ENCODE data around the gene TUBGCP2.

DNA sequence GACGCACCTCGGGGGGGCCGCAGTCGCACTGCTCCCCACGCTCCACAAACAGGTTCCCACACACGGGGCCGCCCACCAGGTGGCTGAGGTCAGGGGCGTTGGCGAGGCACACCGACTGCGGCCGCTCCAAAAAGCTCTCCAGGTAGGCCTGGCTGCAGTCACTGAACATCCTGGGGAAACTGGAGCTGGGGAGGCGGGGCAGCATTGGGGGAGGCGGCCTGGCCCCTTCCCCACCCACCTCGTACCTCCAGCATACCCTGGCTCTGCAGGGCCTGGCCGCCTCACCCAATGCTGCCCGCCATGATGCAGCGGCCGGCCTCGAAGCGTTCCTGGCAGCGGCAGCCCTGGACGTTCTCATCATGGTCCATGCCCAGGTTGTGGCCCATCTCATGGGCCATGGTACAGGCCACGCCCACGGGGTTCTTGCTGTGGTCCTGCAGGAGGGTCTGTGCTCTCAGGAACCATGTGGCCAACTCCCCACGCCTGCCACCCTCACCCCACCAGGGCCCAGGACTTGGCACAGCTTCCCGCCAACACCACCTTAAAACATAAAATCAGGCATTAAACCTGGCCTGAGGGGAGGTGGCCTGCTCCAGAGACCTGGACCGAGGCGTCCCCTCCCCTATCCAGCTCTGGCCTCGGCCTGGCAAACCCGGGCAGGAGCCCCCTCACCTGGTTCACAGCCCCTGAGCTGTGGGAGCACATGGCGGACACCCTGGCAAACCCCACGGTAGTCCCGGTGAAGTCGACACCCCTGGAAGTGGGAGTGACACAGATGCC lies 37.0 kb downstream of the TUBGCP2 start:
- TF ChIP-seq, protein P1, sequence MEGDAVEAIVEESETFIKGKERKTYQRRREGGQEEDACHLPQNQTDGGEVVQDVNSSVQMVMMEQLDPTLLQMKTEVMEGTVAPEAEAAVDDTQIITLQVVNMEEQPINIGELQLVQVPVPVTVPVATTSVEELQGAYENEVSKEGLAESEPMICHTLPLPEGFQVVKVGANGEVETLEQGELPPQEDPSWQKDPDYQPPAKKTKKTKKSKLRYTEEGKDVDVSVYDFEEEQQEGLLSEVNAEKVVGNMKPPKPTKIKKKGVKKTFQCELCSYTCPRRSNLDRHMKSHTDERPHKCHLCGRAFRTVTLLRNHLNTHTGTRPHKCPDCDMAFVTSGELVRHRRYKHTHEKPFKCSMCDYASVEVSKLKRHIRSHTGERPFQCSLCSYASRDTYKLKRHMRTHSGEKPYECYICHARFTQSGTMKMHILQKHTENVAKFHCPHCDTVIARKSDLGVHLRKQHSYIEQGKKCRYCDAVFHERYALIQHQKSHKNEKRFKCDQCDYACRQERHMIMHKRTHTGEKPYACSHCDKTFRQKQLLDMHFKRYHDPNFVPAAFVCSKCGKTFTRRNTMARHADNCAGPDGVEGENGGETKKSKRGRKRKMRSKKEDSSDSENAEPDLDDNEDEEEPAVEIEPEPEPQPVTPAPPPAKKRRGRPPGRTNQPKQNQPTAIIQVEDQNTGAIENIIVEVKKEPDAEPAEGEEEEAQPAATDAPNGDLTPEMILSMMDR (conservative IDR thresholded peaks at IDR 0.05; ENCODE audit: low read length) = no peak
- TF ChIP-seq EZH2phosphoT487 (IDR thresholded peaks at IDR 0.05; ENCODE audit: borderline replicate concordance) = no peak

All from Loucy (cell line).